ENCODE data around the gene KLK6. TPM values are rescaled to one million over a fixed set of nuclear protein-coding genes. Genes with fewer than 3 reads are reported as not detected.

The KLK6 gene
- total and polyA plus RNA-seq, 4 donors = 5.7 to 16.5 (median 12.5) TPM

- H3K4me1 ChIP-seq (ENCODE audit: control insufficient read depth, insufficient read depth, low read length) = no peaks in the 10 kb centered on the region
- peaks cover 10% of the 10 kb centered on the region for H3K27me3 ChIP-seq (ENCODE audit: control insufficient read depth, insufficient read depth, low read length)
- H3K36me3 ChIP-seq (ENCODE audit: control insufficient read depth, insufficient read depth, low read length) = no peaks in the 10 kb centered on the region
- H3K9me3 ChIP-seq (ENCODE audit: control insufficient read depth, insufficient read depth, low read length) = no peaks in the 10 kb centered on the region
- no peak overlapping the region for H3K4me3 ChIP-seq (ENCODE audit: low read depth, low read length)
- DNase-seq (ENCODE audit: low read depth in 4 of 6, low spot score in 6 of 6) = no peak
- WGBS (ENCODE audit: insufficient coverage) = 86% methylated on average over 3 of the region's 8 CpGs
- H3K27ac ChIP-seq (ENCODE audit: low read depth, low read length) = no peak overlapping the region
Observed at GRCh38 chr19:50933640-50934039, 35.8 kb downstream of the KLK6 start.

GRCh38 chr19:50932690-50933083 lies 36.7 kb downstream of the KLK6 start:
- no peak for DNase-seq (ENCODE audit: low read depth in 4 of 6, low spot score in 6 of 6)
- Histone ChIP-seq H3K36me3 (ENCODE audit: control insufficient read depth, insufficient read depth, low read length) (no peaks in the 10 kb centered on the region), H3K4me3 (ENCODE audit: low read depth, low read length) (no peak overlapping the region), H3K27ac (ENCODE audit: low read depth, low read length) (no peak overlapping the region), H3K9me3 (ENCODE audit: control insufficient read depth, insufficient read depth, low read length) (no peaks in the 10 kb centered on the region), H3K27me3 (ENCODE audit: control insufficient read depth, insufficient read depth, low read length) (peaks cover 10% of the 10 kb centered on the region), H3K4me1 (ENCODE audit: control insufficient read depth, insufficient read depth, low read length) (no peaks in the 10 kb centered on the region)
- no CpG with 5 or more reads among the region's 4 CpGs for WGBS (ENCODE audit: insufficient coverage)

GRCh38 chr19:50932018-50932689 lies 37.2 kb downstream of the KLK6 start:
- no peak for DNase-seq (ENCODE audit: low read depth in 4 of 6, low spot score in 6 of 6)
- H3K4me1 ChIP-seq (ENCODE audit: control insufficient read depth, insufficient read depth, low read length) = no peaks in the 10 kb centered on the region
- H3K27me3 ChIP-seq (ENCODE audit: control insufficient read depth, insufficient read depth, low read length) = peaks cover 10% of the 10 kb centered on the region
- H3K36me3 ChIP-seq (ENCODE audit: control insufficient read depth, insufficient read depth, low read length) = no peaks in the 10 kb centered on the region
- H3K4me3 ChIP-seq (ENCODE audit: low read depth, low read length) = no peak overlapping the region
- WGBS (ENCODE audit: insufficient coverage) = 76% methylated on average over 9 of the region's 11 CpGs
- no peaks in the 10 kb centered on the region for H3K9me3 ChIP-seq (ENCODE audit: control insufficient read depth, insufficient read depth, low read length)
- H3K27ac ChIP-seq (ENCODE audit: low read depth, low read length) = no peak overlapping the region

GRCh38 chr19:50931023-50931422 lies 38.4 kb downstream of the KLK6 start:
- no peaks in the 10 kb centered on the region for H3K9me3 ChIP-seq (ENCODE audit: control insufficient read depth, insufficient read depth, low read length)
- H3K27ac ChIP-seq (ENCODE audit: low read depth, low read length) = no peak overlapping the region
- DNase-seq (ENCODE audit: low read depth in 4 of 6, low spot score in 6 of 6) = no peak
- H3K4me3 ChIP-seq (ENCODE audit: low read depth, low read length) = no peak overlapping the region
- H3K36me3 ChIP-seq (ENCODE audit: control insufficient read depth, insufficient read depth, low read length) = no peaks in the 10 kb centered on the region
- H3K4me1 ChIP-seq (ENCODE audit: control insufficient read depth, insufficient read depth, low read length) = no peaks in the 10 kb centered on the region
- H3K27me3 ChIP-seq (ENCODE audit: control insufficient read depth, insufficient read depth, low read length) = peaks cover 10% of the 10 kb centered on the region

- peak in 1 of 6 donors; percentile 26 for DNase-seq (ENCODE audit: low read depth in 4 of 6, low spot score in 6 of 6)
- no peak overlapping the region for H3K27ac ChIP-seq (ENCODE audit: low read depth, low read length)
- no peaks in the 10 kb centered on the region for H3K9me3 ChIP-seq (ENCODE audit: control insufficient read depth, insufficient read depth, low read length)
- peaks cover 10% of the 10 kb centered on the region for H3K27me3 ChIP-seq (ENCODE audit: control insufficient read depth, insufficient read depth, low read length)
- H3K4me1 ChIP-seq (ENCODE audit: control insufficient read depth, insufficient read depth, low read length) = no peaks in the 10 kb centered on the region
- WGBS (ENCODE audit: insufficient coverage) = 71% methylated on average over 5 of the region's 5 CpGs
- H3K36me3 ChIP-seq (ENCODE audit: control insufficient read depth, insufficient read depth, low read length) = no peaks in the 10 kb centered on the region
- no peak overlapping the region for H3K4me3 ChIP-seq (ENCODE audit: low read depth, low read length)
Observed at GRCh38 chr19:50928831-50929230, 40.6 kb downstream of the KLK6 start.

- Histone ChIP-seq H3K36me3 (ENCODE audit: control insufficient read depth, insufficient read depth, low read length) (no peaks in the 10 kb centered on the region), H3K27ac (ENCODE audit: low read depth, low read length) (no peak overlapping the region), H3K4me1 (ENCODE audit: control insufficient read depth, insufficient read depth, low read length) (peaks cover 11% of the 10 kb centered on the region), H3K9me3 (ENCODE audit: control insufficient read depth, insufficient read depth, low read length) (no peaks in the 10 kb centered on the region), H3K27me3 (ENCODE audit: control insufficient read depth, insufficient read depth, low read length) (peaks cover 7% of the 10 kb centered on the region), H3K4me3 (ENCODE audit: low read depth, low read length) (no peak overlapping the region)
- 100% methylated on average over 2 of the region's 11 CpGs for WGBS (ENCODE audit: insufficient coverage)
- no peak for DNase-seq (ENCODE audit: low read depth in 4 of 6, low spot score in 6 of 6)
Observed at GRCh38 chr19:50926144-50926543, 43.2 kb downstream of the KLK6 start.

- WGBS (ENCODE audit: insufficient coverage) = 100% methylated on average over 1 of the region's 2 CpGs
- no peak overlapping the region for H3K4me3 ChIP-seq (ENCODE audit: low read depth, low read length)
- no peak for DNase-seq (ENCODE audit: low read depth in 4 of 6, low spot score in 6 of 6)
- H3K4me1 ChIP-seq (ENCODE audit: control insufficient read depth, insufficient read depth, low read length) = peaks cover 11% of the 10 kb centered on the region
- H3K36me3 ChIP-seq (ENCODE audit: control insufficient read depth, insufficient read depth, low read length) = no peaks in the 10 kb centered on the region
- H3K27me3 ChIP-seq (ENCODE audit: control insufficient read depth, insufficient read depth, low read length) = peaks cover 7% of the 10 kb centered on the region
- H3K27ac ChIP-seq (ENCODE audit: low read depth, low read length) = no peak overlapping the region
- no peaks in the 10 kb centered on the region for H3K9me3 ChIP-seq (ENCODE audit: control insufficient read depth, insufficient read depth, low read length)
Observed at GRCh38 chr19:50925734-50926133, 43.7 kb downstream of the KLK6 start.

GRCh38 chr19:50924586-50924985 lies 44.8 kb downstream of the KLK6 start:
- Histone ChIP-seq H3K36me3 (ENCODE audit: control insufficient read depth, insufficient read depth, low read length) (no peaks in the 10 kb centered on the region), H3K9me3 (ENCODE audit: control insufficient read depth, insufficient read depth, low read length) (no peaks in the 10 kb centered on the region), H3K4me3 (ENCODE audit: low read depth, low read length) (no peak overlapping the region), H3K4me1 (ENCODE audit: control insufficient read depth, insufficient read depth, low read length) (peaks cover 11% of the 10 kb centered on the region), H3K27ac (ENCODE audit: low read depth, low read length) (no peak overlapping the region), H3K27me3 (ENCODE audit: control insufficient read depth, insufficient read depth, low read length) (no peaks in the 10 kb centered on the region)
- no CpG with 5 or more reads among the region's 6 CpGs for WGBS (ENCODE audit: insufficient coverage)
- DNase-seq (ENCODE audit: low read depth in 4 of 6, low spot score in 6 of 6) = no peak

- Histone ChIP-seq H3K36me3 (ENCODE audit: control insufficient read depth, insufficient read depth, low read length) (no peaks in the 10 kb centered on the region), H3K4me3 (ENCODE audit: low read depth, low read length) (no peak overlapping the region), H3K4me1 (ENCODE audit: control insufficient read depth, insufficient read depth, low read length) (peaks cover 11% of the 10 kb centered on the region), H3K27me3 (ENCODE audit: control insufficient read depth, insufficient read depth, low read length) (peaks cover 2% of the 10 kb centered on the region), H3K9me3 (ENCODE audit: control insufficient read depth, insufficient read depth, low read length) (no peaks in the 10 kb centered on the region), H3K27ac (ENCODE audit: low read depth, low read length) (no peak overlapping the region)
- 2% methylated on average over 12 of the region's 21 CpGs for WGBS (ENCODE audit: insufficient coverage)
- DNase-seq (ENCODE audit: low read depth in 4 of 6, low spot score in 6 of 6) = peak in 5 of 6 donors; percentile 75 to 95 (median 79)
Observed at GRCh38 chr19:50922317-50922853, 47.0 kb downstream of the KLK6 start.

Data from spinal cord (tissue), 10 donors.